Tibial nerve (tissue), 4 donors: ENCODE data around the gene NDUFS4.

Experiments used
- EP300 ChIP-seq, 2 donors: sonication (generic); formaldehyde crosslinking; IDR thresholded peaks; one replicate each; pipeline ENCODE4 v1.6.1; 2017; ENCODE audit warnings: antibody characterized with exemption in 2 of 2, mild to moderate bottlenecking in 1 of 2
- POLR2A ChIP-seq, 2 donors: fragments of 450-650 bp; IDR thresholded peaks; one replicate each; pipeline ENCODE4 v1.6.1; 2017; ENCODE audit warnings: antibody characterized with exemption in 2 of 2, mild to moderate bottlenecking in 2 of 2, moderate library complexity in 2 of 2
- TF ChIP-seq, protein P1 (sequence below), 5 experiments: fragments of 200-600 bp in 3 of 5; fragments of 450-650 bp in 2 of 5; sonication (generic) in 3 of 5; IDR thresholded peaks; one replicate each; pipeline ENCODE4 v1.5.1; 2016 to 2019; ENCODE audit warnings: antibody characterized with exemption in 5 of 5, mild to moderate bottlenecking in 3 of 5, moderate library complexity in 2 of 5

DNA sequence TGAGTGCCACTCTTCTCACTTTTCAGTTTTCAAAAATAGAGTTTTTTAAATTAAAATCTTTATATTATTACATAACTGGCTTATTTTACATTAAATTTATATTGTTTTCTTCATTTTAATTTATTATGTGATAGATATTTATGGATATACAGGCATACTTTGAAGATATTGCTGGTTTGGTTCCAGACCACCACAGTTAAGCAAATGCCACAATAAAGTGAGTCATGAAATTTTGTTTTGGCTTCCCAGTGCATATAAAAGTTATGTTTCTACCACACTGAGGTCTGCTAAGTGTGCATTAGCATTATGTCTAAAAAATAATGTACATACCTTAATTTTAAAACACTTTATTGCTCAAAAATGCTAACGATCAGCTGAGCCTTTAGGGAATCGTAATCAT, 47.4 kb downstream of the NDUFS4 start:
- TF ChIP-seq, protein P1, sequence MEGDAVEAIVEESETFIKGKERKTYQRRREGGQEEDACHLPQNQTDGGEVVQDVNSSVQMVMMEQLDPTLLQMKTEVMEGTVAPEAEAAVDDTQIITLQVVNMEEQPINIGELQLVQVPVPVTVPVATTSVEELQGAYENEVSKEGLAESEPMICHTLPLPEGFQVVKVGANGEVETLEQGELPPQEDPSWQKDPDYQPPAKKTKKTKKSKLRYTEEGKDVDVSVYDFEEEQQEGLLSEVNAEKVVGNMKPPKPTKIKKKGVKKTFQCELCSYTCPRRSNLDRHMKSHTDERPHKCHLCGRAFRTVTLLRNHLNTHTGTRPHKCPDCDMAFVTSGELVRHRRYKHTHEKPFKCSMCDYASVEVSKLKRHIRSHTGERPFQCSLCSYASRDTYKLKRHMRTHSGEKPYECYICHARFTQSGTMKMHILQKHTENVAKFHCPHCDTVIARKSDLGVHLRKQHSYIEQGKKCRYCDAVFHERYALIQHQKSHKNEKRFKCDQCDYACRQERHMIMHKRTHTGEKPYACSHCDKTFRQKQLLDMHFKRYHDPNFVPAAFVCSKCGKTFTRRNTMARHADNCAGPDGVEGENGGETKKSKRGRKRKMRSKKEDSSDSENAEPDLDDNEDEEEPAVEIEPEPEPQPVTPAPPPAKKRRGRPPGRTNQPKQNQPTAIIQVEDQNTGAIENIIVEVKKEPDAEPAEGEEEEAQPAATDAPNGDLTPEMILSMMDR (IDR thresholded peaks at IDR 0.05) = no peak
- TF ChIP-seq POLR2A (IDR thresholded peaks at IDR 0.05) = no peak
- no peak for TF ChIP-seq EP300 (IDR thresholded peaks at IDR 0.05)
